HFFc6 (cell line): ENCODE measurements around the gene SEMA4B. TPM values are rescaled to one million over a fixed set of nuclear protein-coding genes. Genes with fewer than 3 reads are reported as not detected.

ENCODE experiments used
- DNase-seq: peaks from one replicate; pipeline ENCODE4 v3.0.0-alpha.2; 2018
- H3K27ac Mint-ChIP-seq: 2 replicates; pipeline ENCODE4 v1.8.0; 2020; ENCODE audit warnings: mild to moderate bottlenecking, mixed read lengths
- H3K27me3 Mint-ChIP-seq: 2 replicates; pipeline ENCODE4 v1.8.0; 2021; ENCODE audit warnings: mild to moderate bottlenecking, moderate library complexity, mixed read lengths; ENCODE audit not compliant: insufficient read depth
- H3K36me3 Mint-ChIP-seq: 2 replicates; pipeline ENCODE4 v1.8.0; 2021; ENCODE audit warnings: low read depth, mixed read lengths
- H3K4me1 Mint-ChIP-seq: 2 replicates; pipeline ENCODE4 v1.8.0; 2020; ENCODE audit warnings: low read depth, mixed read lengths
- H3K4me3 Mint-ChIP-seq: 2 replicates; pipeline ENCODE4 v1.8.0; 2020; ENCODE audit warnings: mild to moderate bottlenecking, moderate library complexity, mixed read lengths
- H3K9me3 Mint-ChIP-seq: 2 replicates; pipeline ENCODE4 v1.8.0; 2020; ENCODE audit warnings: mild to moderate bottlenecking, mixed read lengths
- total RNA-seq, 6 experiments: library from RNA; stranded (reverse); fragmentation: NEBNext Ultra II Directional; extraction: Animal tissue kit (Norgen Biotek cat#: 25700); gene quantifications; 2 replicates in 1 of 6; 3 replicates in 5 of 6; pipeline ENCODE4 v1.2.3, GENCODE V29; 2021
- TF ChIP-seq, protein P1 (sequence below): fragments of 200-600 bp; sonication (generic); IDR thresholded peaks from 2 replicates; pipeline ENCODE4 v1.5.0; 2021; ENCODE audit warnings: antibody characterized with exemption, mild to moderate bottlenecking

Gene SEMA4B
- total RNA-seq, 6 experiments from 2014 or later = 5.6 to 7.7 (median 7.2) TPM

DNA sequence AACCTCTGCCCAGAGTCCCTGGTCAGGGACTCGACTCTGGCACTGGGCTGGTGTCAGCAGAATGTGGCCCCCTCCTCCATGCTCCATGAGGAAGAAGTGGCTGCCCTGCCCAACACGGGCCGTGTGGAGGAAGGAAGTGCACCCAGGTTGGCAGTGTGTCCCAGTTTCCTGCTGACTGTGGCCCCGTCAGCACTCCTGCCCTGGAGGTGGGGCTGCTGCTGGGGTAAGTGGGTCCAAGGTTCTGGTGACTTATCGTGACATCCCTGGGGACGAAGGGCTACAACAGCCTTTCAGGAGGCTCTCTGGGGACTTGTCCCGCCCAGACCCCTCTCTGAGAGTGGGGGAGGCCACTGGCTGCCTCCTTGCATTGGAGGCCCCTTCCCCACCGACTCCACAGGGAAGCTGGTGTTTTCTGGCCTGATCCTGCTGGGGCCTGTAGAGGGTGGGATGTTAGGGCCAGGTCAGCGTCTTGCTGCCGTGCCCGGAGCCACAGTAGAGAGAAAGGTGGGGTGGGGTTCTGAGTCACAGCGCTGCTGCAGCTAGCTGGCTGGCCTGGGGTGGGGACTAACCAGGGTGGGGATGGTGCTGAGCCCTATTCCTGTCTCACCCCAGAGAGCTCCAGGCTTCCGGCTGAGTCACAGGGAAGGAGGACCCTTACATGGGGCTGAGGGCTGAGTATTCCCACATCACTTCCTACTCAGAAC is 10.5 kb downstream of the SEMA4B start:
- TF ChIP-seq, protein P1, sequence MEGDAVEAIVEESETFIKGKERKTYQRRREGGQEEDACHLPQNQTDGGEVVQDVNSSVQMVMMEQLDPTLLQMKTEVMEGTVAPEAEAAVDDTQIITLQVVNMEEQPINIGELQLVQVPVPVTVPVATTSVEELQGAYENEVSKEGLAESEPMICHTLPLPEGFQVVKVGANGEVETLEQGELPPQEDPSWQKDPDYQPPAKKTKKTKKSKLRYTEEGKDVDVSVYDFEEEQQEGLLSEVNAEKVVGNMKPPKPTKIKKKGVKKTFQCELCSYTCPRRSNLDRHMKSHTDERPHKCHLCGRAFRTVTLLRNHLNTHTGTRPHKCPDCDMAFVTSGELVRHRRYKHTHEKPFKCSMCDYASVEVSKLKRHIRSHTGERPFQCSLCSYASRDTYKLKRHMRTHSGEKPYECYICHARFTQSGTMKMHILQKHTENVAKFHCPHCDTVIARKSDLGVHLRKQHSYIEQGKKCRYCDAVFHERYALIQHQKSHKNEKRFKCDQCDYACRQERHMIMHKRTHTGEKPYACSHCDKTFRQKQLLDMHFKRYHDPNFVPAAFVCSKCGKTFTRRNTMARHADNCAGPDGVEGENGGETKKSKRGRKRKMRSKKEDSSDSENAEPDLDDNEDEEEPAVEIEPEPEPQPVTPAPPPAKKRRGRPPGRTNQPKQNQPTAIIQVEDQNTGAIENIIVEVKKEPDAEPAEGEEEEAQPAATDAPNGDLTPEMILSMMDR = no peak
- peak overlapping the region; percentile 77 for H3K27ac Mint-ChIP-seq
- peaks cover 11% of the 10 kb centered on the region for H3K4me1 Mint-ChIP-seq
- no peaks in the 10 kb centered on the region for H3K27me3 Mint-ChIP-seq
- H3K36me3 Mint-ChIP-seq = no peaks in the 10 kb centered on the region; the same call in 1 of the 2 replicates
- no peak for DNase-seq
- no peaks in the 10 kb centered on the region for H3K9me3 Mint-ChIP-seq
- no peak overlapping the region for H3K4me3 Mint-ChIP-seq

DNA sequence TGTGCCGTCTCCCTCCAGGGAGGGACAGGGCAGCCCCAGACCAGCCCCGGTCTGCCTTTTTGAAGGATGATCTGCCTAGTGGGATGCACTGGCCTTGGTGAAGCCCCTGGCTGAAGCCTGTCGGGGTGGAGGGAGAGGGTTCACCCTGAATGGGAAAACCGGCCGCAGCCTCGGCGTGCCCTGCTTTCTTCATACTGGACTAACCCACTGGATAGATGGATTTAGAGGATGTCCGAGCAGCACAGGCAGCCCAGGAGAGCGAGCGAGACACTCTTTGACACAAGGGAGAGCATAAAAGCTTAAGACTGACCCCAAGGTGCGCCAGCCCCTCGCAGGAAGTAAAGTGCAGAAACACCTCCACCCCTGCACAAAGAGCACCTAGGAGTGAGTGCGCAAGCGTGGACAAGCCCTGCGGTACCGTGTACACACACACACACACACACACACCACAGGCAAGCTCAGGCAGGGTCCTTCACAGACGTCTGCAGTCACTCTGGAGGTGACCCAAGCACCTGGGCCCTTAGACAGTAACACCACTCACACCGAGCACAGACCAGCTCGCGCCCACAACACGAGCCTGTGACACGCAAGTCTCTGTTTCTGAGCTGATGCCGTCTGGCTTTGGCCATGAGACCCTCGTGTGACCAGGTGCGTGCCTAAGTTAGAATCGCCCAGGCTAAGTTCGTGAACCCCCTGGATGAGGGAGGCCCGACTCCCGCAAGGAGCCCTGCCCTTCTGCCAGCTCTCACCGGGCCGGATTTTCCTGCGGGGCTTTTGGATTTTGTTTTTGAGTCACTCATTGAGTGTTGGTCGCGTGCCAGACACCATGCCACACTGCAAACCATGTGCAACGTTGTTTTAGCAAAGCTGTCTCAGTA is 11.3 kb downstream of the SEMA4B start:
- no peak for DNase-seq
- Mint-ChIP-seq H3K36me3 (no peaks in the 10 kb centered on the region; the same call in 1 of the 2 replicates), H3K4me1 (peaks cover 11% of the 10 kb centered on the region), H3K4me3 (no peak overlapping the region), H3K9me3 (no peaks in the 10 kb centered on the region), H3K27ac (no peak overlapping the region; the same call in 1 of the 2 replicates), H3K27me3 (no peaks in the 10 kb centered on the region)
- TF ChIP-seq, protein P1 = no peak

- TF ChIP-seq, protein P1 = no peak
- Mint-ChIP-seq H3K36me3 (no peaks in the 10 kb centered on the region; the same call in 1 of the 2 replicates), H3K4me3 (no peak overlapping the region), H3K27me3 (no peaks in the 10 kb centered on the region), H3K27ac (no peak overlapping the region), H3K4me1 (peaks cover 11% of the 10 kb centered on the region), H3K9me3 (no peaks in the 10 kb centered on the region)
- DNase-seq = no peak
Measured at GRCh38 chr15:90213122-90213817, 12.1 kb downstream of the SEMA4B start.

DNA sequence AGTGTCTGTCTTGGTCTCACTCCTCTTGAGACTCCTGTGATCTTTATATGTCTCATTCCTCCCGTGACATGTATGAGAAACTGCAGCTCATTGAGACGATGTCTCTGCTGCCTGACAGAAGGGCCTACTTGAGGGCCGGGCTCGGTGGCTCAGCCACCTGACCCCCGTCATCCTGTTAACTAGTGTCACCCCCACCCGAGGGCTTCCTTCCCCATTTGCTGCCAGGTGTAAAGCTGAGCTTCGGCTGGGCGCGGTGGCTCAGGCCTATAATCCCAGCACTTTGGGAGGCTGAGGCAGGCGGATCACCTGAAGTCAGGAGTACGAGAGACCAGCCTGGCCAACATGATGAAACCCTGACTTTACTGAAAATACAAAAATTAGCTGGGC is 12.7 kb downstream of the SEMA4B start:
- no peaks in the 10 kb centered on the region; the same call in 1 of the 2 replicates for H3K36me3 Mint-ChIP-seq
- no peak overlapping the region for H3K4me3 Mint-ChIP-seq
- no peaks in the 10 kb centered on the region for H3K27me3 Mint-ChIP-seq
- peaks cover 11% of the 10 kb centered on the region for H3K4me1 Mint-ChIP-seq
- DNase-seq = no peak
- H3K27ac Mint-ChIP-seq = no peak overlapping the region
- TF ChIP-seq, protein P1 = no peak
- no peaks in the 10 kb centered on the region for H3K9me3 Mint-ChIP-seq

- Mint-ChIP-seq H3K4me3 (no peak overlapping the region), H3K36me3 (no peaks in the 10 kb centered on the region; the same call in 1 of the 2 replicates), H3K27me3 (no peaks in the 10 kb centered on the region), H3K27ac (no peak overlapping the region), H3K4me1 (peaks cover 11% of the 10 kb centered on the region), H3K9me3 (no peaks in the 10 kb centered on the region)
- TF ChIP-seq, protein P1 = peak; percentile 59
- no peak for DNase-seq
Measured at GRCh38 chr15:90214553-90215196, 13.5 kb downstream of the SEMA4B start.
